Choroid plexus epithelial cell (primary cell): ENCODE measurements around the gene DYNC2H1.

Experiments
- DNase-seq: peaks from one replicate; pipeline ENCODE4 v3.0.0-alpha.2; 2010; ENCODE audit warnings: low read depth
- H3K4me3 ChIP-seq: 2 replicates; pipeline ENCODE4 v1.5.1; 2011; ENCODE audit warnings: low read depth, mild to moderate bottlenecking, control low read depth, low read length, moderate library complexity
- TF ChIP-seq, protein P1 (sequence below): conservative IDR thresholded peaks from 2 replicates; pipeline ENCODE4 v1.5.1; 2011; ENCODE audit warnings: low read depth, mild to moderate bottlenecking, control low read depth, inconsistent platforms, low read length, moderate library complexity

Gene DYNC2H1

GRCh38 chr11:103434073-103434411, 324.8 kb downstream of the DYNC2H1 start:
- no peak for DNase-seq
- TF ChIP-seq, protein P1, sequence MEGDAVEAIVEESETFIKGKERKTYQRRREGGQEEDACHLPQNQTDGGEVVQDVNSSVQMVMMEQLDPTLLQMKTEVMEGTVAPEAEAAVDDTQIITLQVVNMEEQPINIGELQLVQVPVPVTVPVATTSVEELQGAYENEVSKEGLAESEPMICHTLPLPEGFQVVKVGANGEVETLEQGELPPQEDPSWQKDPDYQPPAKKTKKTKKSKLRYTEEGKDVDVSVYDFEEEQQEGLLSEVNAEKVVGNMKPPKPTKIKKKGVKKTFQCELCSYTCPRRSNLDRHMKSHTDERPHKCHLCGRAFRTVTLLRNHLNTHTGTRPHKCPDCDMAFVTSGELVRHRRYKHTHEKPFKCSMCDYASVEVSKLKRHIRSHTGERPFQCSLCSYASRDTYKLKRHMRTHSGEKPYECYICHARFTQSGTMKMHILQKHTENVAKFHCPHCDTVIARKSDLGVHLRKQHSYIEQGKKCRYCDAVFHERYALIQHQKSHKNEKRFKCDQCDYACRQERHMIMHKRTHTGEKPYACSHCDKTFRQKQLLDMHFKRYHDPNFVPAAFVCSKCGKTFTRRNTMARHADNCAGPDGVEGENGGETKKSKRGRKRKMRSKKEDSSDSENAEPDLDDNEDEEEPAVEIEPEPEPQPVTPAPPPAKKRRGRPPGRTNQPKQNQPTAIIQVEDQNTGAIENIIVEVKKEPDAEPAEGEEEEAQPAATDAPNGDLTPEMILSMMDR, result no peak
- no peak overlapping the region for H3K4me3 ChIP-seq

- DNase-seq, result no peak
- no peak overlapping the region for H3K4me3 ChIP-seq
These were observed 327.0 kb downstream of the DYNC2H1 start for GRCh38 chr11:103436131-103436770.

GRCh38 chr11:103441021-103441420, 331.8 kb downstream of the DYNC2H1 start:
- DNase-seq, result no peak
- TF ChIP-seq, protein P1, result no peak
- no peak overlapping the region for H3K4me3 ChIP-seq

More at GRCh38 chr11:103436131-103436770, 327.0 kb downstream of the DYNC2H1 start:
- TF ChIP-seq, protein P1, result no peak

- no peak for DNase-seq
- TF ChIP-seq, protein P1, result no peak
- H3K4me3 ChIP-seq, result no peak overlapping the region
These were observed 339.7 kb downstream of the DYNC2H1 start for GRCh38 chr11:103448966-103449365.

DNA sequence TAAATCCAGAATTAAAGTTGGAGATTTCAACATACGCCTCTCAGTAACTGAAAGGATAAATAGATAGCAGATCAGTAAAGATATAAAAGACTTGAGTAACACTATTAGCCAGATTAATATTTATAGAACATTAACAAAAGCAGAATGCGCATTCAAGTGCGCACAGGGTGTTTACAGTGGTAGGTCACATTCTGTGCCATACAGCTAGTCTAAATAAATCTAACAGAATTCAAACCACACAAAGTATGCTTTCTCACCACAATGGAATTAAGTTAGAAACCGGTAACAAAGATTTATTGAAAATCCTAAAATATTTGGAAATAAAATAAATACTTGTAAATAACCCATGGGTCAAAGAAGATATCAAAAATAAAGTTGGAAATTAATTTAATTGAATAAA, 341.0 kb downstream of the DYNC2H1 start:
- TF ChIP-seq, protein P1, result no peak
- peak; percentile 80 for DNase-seq

DNA sequence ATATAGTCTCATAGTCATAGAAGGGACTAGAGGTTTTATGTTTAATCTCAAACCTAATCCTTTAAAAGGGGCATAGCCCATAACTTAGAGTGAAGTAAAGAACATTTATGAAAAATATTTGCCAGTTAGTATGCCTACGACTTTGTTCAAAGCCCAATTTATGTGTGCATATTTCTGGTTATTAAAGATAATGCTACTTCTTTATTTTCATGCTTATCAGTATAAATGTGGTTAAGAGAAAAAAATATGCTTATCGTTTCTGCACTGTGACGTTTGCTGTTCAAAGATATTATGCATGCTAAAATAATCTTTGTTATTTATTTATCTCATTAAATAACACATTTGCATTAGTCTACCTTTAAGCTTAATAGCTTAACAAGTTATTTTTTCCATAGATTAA, 343.9 kb downstream of the DYNC2H1 start:
- DNase-seq, result no peak
- TF ChIP-seq, protein P1, result no peak
- no peak overlapping the region for H3K4me3 ChIP-seq

More for the DNA sequence above, 341.0 kb downstream of the DYNC2H1 start:
- no peak overlapping the region for H3K4me3 ChIP-seq
